IMR-90 (cell line): ENCODE results near the gene CDKN1A. TPM values are rescaled to one million over a fixed set of nuclear protein-coding genes. Genes with fewer than 3 reads are reported as not detected.

Source experiments
- ATAC-seq: fragments of 200-7000 bp; cut with Tn5 transposase; 2 replicates; pipeline ENCODE4 v1.9.1; 2020; ENCODE audit warnings: low read depth, mild to moderate bottlenecking, moderate library complexity
- BruUV-seq: library from RNA; stranded (reverse); fragments of 400-500 nt; replicated peaks from 2 replicates; lab custom pipeline; 2021; lab: Mats Ljungman, UMichigan
- CTCF ChIA-PET: fragments of 300-600 bp; formaldehyde crosslinking; extraction: SDS; loops from one replicate; lab custom pipeline; 2021; ENCODE audit warnings: antibody characterized with exemption; lab: Yijun Ruan, JAX
- POLR2A ChIA-PET: fragments of 300-600 bp; sonication (Branson Sonifier 250); formaldehyde crosslinking; loops from one replicate; lab custom pipeline; 2022; ENCODE audit warnings: antibody characterized with exemption; ENCODE audit not compliant: unreplicated experiment; lab: Charles Lee
- DNase-seq: peaks from one replicate; pipeline ENCODE4 v3.0.0; 2013
- H2AFZ ChIP-seq: replicated peaks from 2 replicates; pipeline ENCODE3; 2013; ENCODE audit warnings: low read length, mild to moderate bottlenecking; ENCODE audit not compliant: poor library complexity
- H2AK5ac ChIP-seq: 2 replicates; pipeline ENCODE4 v1.6.1; 2013; ENCODE audit warnings: low read depth, low read length, inconsistent platforms
- H2AK9ac ChIP-seq: replicated peaks from 2 replicates; pipeline ENCODE3; 2013; ENCODE audit warnings: mild to moderate bottlenecking, low read depth, low read length, moderate library complexity; ENCODE audit not compliant: poor library complexity
- H2BK120ac ChIP-seq: 2 replicates; pipeline ENCODE4 v1.6.1; 2013; ENCODE audit warnings: low read depth, low read length, inconsistent platforms
- H2BK15ac ChIP-seq: 3 replicates; pipeline ENCODE4 v1.6.1; 2013; ENCODE audit warnings: low read depth, low read length, inconsistent platforms
- H2BK20ac ChIP-seq: 2 replicates; pipeline ENCODE4 v1.6.1; 2013; ENCODE audit warnings: low read depth, mild to moderate bottlenecking, inconsistent platforms, low read length, moderate library complexity
- H2BK5ac ChIP-seq: 2 replicates; pipeline ENCODE4 v1.6.1; 2013; ENCODE audit warnings: mild to moderate bottlenecking, low read depth, low read length, inconsistent platforms; ENCODE audit not compliant: poor library complexity, severe bottlenecking
- H3K14ac ChIP-seq: replicated peaks from 2 replicates; pipeline ENCODE4 v1.6.1; 2013; ENCODE audit warnings: low read depth, low read length, inconsistent platforms
- H3K18ac ChIP-seq: 2 replicates; pipeline ENCODE4 v1.6.1; 2013; ENCODE audit warnings: low read depth, low read length, control low read depth
- H3K23ac ChIP-seq: 2 replicates; pipeline ENCODE4 v1.6.1; 2013; ENCODE audit warnings: low read depth, low read length, inconsistent platforms
- H3K27ac ChIP-seq: 2 replicates; pipeline ENCODE4 v1.5.1; 2013; ENCODE audit warnings: mild to moderate bottlenecking, control low read depth, low read length; ENCODE audit not compliant: insufficient read depth
- H3K27me3 ChIP-seq: 2 replicates; pipeline ENCODE4 v1.6.1; 2013; ENCODE audit warnings: low read length; ENCODE audit not compliant: control insufficient read depth, insufficient read depth
- H3K36me3 ChIP-seq: 2 replicates; pipeline ENCODE4 v1.6.1; 2013; ENCODE audit warnings: low read length, mixed read lengths; ENCODE audit not compliant: control insufficient read depth, insufficient read depth
- H3K4ac ChIP-seq: 2 replicates; pipeline ENCODE4 v1.6.1; 2013; ENCODE audit warnings: low read depth, low read length, inconsistent platforms
- H3K4me1 ChIP-seq: 2 replicates; pipeline ENCODE4 v1.6.1; 2013; ENCODE audit warnings: low read length, mixed read lengths; ENCODE audit not compliant: control insufficient read depth, insufficient read depth
- H3K4me2 ChIP-seq: 2 replicates; pipeline ENCODE4 v1.6.1; 2013; ENCODE audit warnings: low read depth, mild to moderate bottlenecking, control low read depth, low read length, moderate library complexity
- H3K4me3 ChIP-seq: 2 replicates; pipeline ENCODE4 v1.5.1; 2013; ENCODE audit warnings: low read depth, mild to moderate bottlenecking, control low read depth, low read length, moderate library complexity; ENCODE audit not compliant: insufficient read depth
- H3K56ac ChIP-seq: 2 replicates; pipeline ENCODE4 v1.6.1; 2013; ENCODE audit warnings: low read length, inconsistent platforms; ENCODE audit not compliant: insufficient read depth; ENCODE audit errors: extremely low read depth
- H3K79me1 ChIP-seq, 2 experiments: 2 replicates each; pipeline ENCODE4 v1.6.1; 2013; ENCODE audit warnings: low read length in 2 of 2, inconsistent platforms in 1 of 2, low read depth in 1 of 2
- H3K9ac ChIP-seq: 2 replicates; pipeline ENCODE4 v1.6.1; 2013; ENCODE audit warnings: low read depth, low read length, control low read depth
- H3K9me1 ChIP-seq: 2 replicates; pipeline ENCODE4 v1.6.1; 2013; ENCODE audit warnings: low read length, inconsistent platforms; ENCODE audit not compliant: insufficient read depth
- H3K9me3 ChIP-seq: 2 replicates; pipeline ENCODE4 v1.6.1; 2013; ENCODE audit warnings: low read length; ENCODE audit not compliant: control insufficient read depth, insufficient read depth
- H4K20me1 ChIP-seq: 2 replicates; pipeline ENCODE4 v1.6.1; 2013; ENCODE audit warnings: low read length, inconsistent platforms; ENCODE audit not compliant: insufficient read depth
- H4K5ac ChIP-seq: 2 replicates; pipeline ENCODE4 v1.6.1; 2013; ENCODE audit warnings: mild to moderate bottlenecking, low read depth, low read length, control low read depth
- H4K8ac ChIP-seq, 2 experiments: 2 replicates each; pipeline ENCODE4 v1.6.1; 2013; ENCODE audit warnings: low read depth in 2 of 2, low read length in 2 of 2, control low read depth in 1 of 2, inconsistent platforms in 1 of 2
- H4K91ac ChIP-seq: 2 replicates; pipeline ENCODE4 v1.6.1; 2013; ENCODE audit warnings: low read depth, low read length, inconsistent platforms; ENCODE audit not compliant: insufficient read depth
- MAZ ChIP-seq: IDR thresholded peaks from 2 replicates; pipeline ENCODE4 v1.6.1; 2012; ENCODE audit warnings: low read depth, mild to moderate bottlenecking, low read length, improper control_type of control experiment, moderate library complexity, borderline replicate concordance
- POLR2A ChIP-seq: IDR thresholded peaks from 2 replicates; pipeline ENCODE4 v1.6.1; 2012; ENCODE audit warnings: mild to moderate bottlenecking, low read depth, low read length
- RFX5 ChIP-seq: IDR thresholded peaks from 2 replicates; pipeline ENCODE4 v1.8.0; 2012; ENCODE audit warnings: low read depth, mild to moderate bottlenecking, low read length, moderate library complexity
- SMC3 ChIP-seq: fragments of 150-350 bp; IDR thresholded peaks from 2 replicates; pipeline ENCODE4 v1.6.1; 2016; ENCODE audit warnings: low read depth, mild to moderate bottlenecking, antibody characterized with exemption, low read length, moderate library complexity
- WGBS, 2 experiments: methylation state at CpG; one replicate each; pipeline versions ENCODE4 v1.1.5 to v1.1.7; 2013; ENCODE audit warnings: missing lambda C conversion rate in 2 of 2; ENCODE audit not compliant: insufficient read length in 1 of 2; ENCODE audit errors: extremely low coverage in 2 of 2; 5-methylcytosine and 5-hydroxymethylcytosine counted together
- dilution Hi-C: fragments of 300-500 bp; cut with HindIII; formaldehyde crosslinking; loops from one replicate; pipeline ENCODE4 v1.14.3; 2018; ENCODE audit warnings: low sequenced_read_pairs; ENCODE audit not compliant: unreplicated experiment
- in situ Hi-C: fragments of 300-500 bp; cut with MboI; formaldehyde crosslinking; loops from 3 replicates; pipeline ENCODE4 v1.14.3; 2019; ENCODE audit warnings: low sequenced_read_pairs, inconsistent platforms, mixed read lengths
- intact Hi-C: fragments of 100-400 bp; cut with micrococcal nuclease; formaldehyde crosslinking; loops from 2 replicates; pipeline ENCODE4 v1.10.0; 2022
- polyA plus RNA-seq, 3 experiments: library from polyadenylated mRNA; depleted of rRNA; stranded (reverse); fragments of >200 nt; gene quantifications; 2 replicates each; pipeline ENCODE4 v1.2.3, GENCODE V29; 2012; ENCODE audit warnings: low replicate concordance in 1 of 3
- total RNA-seq: library from RNA; depleted of rRNA; stranded (reverse); fragments of >200 nt; gene quantifications from 2 replicates; pipeline ENCODE4 v1.2.3, GENCODE V29; 2012

The CDKN1A gene
- total and polyA plus RNA-seq, 2 of the 4 experiments (the other 2 are of a cell fraction): 155 to 576 TPM

DNA sequence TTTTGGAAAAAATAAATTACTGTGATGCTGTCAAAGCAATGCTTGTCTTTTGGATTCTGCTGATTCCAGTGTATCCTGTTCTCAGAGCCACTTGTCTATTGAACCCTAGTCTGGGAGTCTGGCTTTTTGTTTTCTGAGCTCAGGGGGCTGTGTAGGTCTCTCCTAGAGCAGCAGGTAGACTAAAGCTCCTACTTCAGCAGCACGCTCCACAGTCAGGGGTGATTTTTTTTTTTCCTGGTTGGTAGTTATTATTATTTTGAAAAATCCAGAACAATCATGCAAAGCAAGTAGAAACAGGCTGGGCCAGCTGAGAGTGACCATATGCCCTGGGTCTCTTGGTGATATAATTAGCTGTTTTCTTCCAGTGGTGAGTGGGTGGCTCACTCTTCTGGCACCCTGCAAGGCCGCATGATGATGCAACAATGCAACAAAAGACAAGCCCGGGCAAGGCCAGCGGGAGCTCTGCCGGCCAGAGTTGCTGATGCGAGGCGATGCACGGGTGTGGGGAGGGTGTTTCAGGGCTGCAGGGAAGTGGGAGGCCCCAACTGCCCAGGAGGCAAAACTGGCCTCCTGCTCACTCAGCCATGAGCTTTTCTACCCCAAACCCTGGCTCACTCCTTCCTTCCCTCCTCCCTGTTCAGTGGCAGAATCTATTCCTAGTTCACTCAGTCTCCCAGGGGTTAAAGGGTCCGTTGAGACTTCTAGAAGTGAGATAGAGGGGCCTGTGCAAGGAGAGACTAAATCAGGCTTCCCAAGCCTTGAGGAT, 11.5 kb upstream of the CDKN1A start (continued):
- TF ChIP-seq MAZ (peak; percentile 64; the same call in 1 of the 2 replicates), SMC3 (peak; percentile 15; the same call in 1 of the 2 replicates), RFX5 (0 out of 2 replicates have a peak, but pooled peaks have one; percentile 50)

GRCh38 chr6:36668591-36668990, 9.9 kb upstream of the CDKN1A start:
- no peak overlapping the region for H3K4me2 ChIP-seq
- H2BK15ac ChIP-seq: peak overlapping the region; percentile 100
- H2AFZ ChIP-seq: no peak overlapping the region
- H4K8ac ChIP-seq: peak overlapping the region in 1 of 2 experiments; percentile 98; a peak in 2 of 4 replicates
- peak overlapping the region; percentile 99 for H2BK20ac ChIP-seq
- H3K79me1 ChIP-seq: peaks cover 0 to 23% of the 10 kb centered on the region in 2 experiments; a peak in 2 of 4 replicates
- ChIA-PET POLR2A (interaction anchor here (0.7 kb wide), 1 partner anchor 10 kb away, joined by 4 read pairs; the partner anchor contains the start of gene CDKN1A), CTCF (no interaction called here)
- peaks cover 17% of the 10 kb centered on the region for H3K9me1 ChIP-seq
- in situ Hi-C loops (no loop called here), intact Hi-C loops (no loop called here), dilution Hi-C loops (no loop called here)
- H3K36me3 ChIP-seq: no peaks in the 10 kb centered on the region
- peak overlapping the region; percentile 97 for H2AK5ac ChIP-seq
- peak overlapping the region; percentile 100 for H4K91ac ChIP-seq
- peak overlapping the region; percentile 91 for H3K14ac ChIP-seq
- BruUV-seq: no TSS peak
- H3K23ac ChIP-seq: 0 out of 2 replicates have a peak overlapping the region, but pooled peaks have one; percentile 20
- H2BK5ac ChIP-seq: peak overlapping the region; percentile 11
- no peak overlapping the region for H3K4me3 ChIP-seq
- no peaks in the 10 kb centered on the region for H4K20me1 ChIP-seq
- H3K4ac ChIP-seq: peak overlapping the region; percentile 99
- DNase-seq (no peak), ATAC-seq (no peak)
- H3K56ac ChIP-seq: no peak overlapping the region
- H2BK120ac ChIP-seq: peak overlapping the region; percentile 99
- WGBS, 2 experiments: no CpG with 5 or more reads among the region's 7 CpGs
- H2AK9ac ChIP-seq: peak overlapping the region; percentile 31
- H3K18ac ChIP-seq: peak overlapping the region; percentile 93
- H3K9me3 ChIP-seq: no peaks in the 10 kb centered on the region
- no peak overlapping the region; the same call in 1 of the 2 replicates for H3K27ac ChIP-seq
- H4K5ac ChIP-seq: no peak overlapping the region; the same call in 1 of the 2 replicates
- no peak for TF ChIP-seq POLR2A
- H3K27me3 ChIP-seq: no peaks in the 10 kb centered on the region
- H3K4me1 ChIP-seq: peaks cover 13% of the 10 kb centered on the region
- no peak overlapping the region for H3K9ac ChIP-seq
